GM19397 (cell line): ENCODE data around the gene MAPK12.
"Not testable (repeated sequence)": the region's sequence is repeated elsewhere in the genome, so short reads cannot be mapped to it uniquely, and the experiment has no call there.

Source experiments
- ATAC-seq: cut with Tn5 transposase; IDR thresholded peaks from one replicate; pipeline ENCODE4 v1.9.1; 2021; ENCODE audit warnings: mild to moderate bottlenecking, moderate library complexity; ENCODE audit not compliant: unreplicated experiment

MAPK12 gene

DNA sequence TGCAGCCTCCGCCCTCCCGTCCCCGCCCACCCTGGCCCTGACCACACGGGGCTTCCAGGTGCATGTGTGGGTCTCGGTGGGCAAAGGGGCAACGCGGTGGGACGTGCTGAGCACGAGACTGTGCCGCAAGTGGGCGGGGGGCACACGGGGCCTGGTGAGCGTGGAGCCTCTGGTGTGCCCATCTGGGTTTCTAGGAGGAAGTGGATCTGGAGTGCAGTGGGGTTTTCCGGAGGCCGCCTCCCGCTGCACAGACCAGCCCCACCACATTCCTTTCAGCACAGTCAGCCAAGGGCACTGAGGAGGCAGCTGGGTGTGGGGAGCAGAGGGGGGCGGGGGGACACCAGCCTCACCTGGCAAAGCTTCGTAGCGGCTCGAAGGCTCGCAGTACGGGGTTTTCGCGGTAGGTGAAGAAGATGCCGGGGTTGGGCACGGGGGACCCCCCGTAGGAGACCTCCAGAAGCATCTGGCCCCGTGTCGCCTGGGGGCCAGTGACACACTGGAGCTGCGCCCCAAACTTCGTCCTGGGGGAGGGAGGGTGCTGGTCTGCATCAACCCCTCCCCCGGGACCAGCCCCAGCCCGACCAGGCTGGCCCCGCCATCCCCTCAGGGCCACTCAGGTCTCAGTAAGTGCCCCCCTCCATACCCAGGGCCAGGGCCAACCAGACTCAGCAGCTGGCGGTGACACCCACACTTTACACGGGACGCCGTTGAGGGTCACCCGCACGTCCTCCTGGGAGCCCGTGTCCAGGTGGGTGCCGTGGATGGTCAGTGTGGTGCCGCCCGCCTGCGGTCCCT is 21.1 kb upstream of the MAPK12 start:
- ATAC-seq, result no peak

GRCh38 chr22:50281957-50282356 is 20.5 kb upstream of the MAPK12 start:
- ATAC-seq, result no peak

- no peak for ATAC-seq
Observed at GRCh38 chr22:50281384-50281760, 19.9 kb upstream of the MAPK12 start.

DNA sequence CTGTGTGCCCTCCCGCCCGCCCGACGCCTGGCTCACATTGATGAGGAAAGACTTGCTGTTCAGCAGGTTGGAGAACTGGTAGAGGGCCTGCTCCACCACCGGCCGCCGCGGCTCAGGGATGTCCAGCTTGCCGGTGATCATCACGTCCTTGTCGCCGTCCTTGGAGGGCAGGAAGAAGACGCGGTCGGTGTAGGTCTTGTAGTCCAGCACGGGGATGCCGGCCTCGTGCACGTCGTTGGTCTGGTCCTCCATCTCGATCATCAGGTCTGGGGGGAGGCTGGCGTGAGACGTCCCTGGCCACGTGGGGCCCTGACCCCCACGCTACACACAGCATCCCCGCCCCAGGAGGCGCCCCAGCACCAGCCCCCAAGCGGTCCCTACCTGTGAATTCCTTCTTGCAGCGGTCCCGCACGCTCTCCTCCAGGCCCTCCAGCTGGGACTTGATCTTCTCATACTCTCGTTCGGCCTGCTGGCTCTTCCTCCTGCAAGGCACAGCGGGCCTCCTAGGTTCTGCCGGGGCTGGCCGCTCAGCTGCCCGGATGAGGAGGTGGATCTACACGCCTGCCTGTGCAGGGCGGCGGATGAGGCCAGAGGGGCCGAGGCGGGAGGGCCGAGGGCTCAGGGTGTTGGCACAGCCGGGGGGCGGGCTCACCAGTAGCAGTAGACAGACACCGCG is 19.4 kb upstream of the MAPK12 start:
- no peak for ATAC-seq

- ATAC-seq, result no peak
Observed at GRCh38 chr22:50280022-50280707, 18.7 kb upstream of the MAPK12 start.

- ATAC-seq, result no peak
Observed at GRCh38 chr22:50278956-50279619, 17.6 kb upstream of the MAPK12 start.

GRCh38 chr22:50278461-50278860 is 17.0 kb upstream of the MAPK12 start:
- ATAC-seq, result no peak

DNA sequence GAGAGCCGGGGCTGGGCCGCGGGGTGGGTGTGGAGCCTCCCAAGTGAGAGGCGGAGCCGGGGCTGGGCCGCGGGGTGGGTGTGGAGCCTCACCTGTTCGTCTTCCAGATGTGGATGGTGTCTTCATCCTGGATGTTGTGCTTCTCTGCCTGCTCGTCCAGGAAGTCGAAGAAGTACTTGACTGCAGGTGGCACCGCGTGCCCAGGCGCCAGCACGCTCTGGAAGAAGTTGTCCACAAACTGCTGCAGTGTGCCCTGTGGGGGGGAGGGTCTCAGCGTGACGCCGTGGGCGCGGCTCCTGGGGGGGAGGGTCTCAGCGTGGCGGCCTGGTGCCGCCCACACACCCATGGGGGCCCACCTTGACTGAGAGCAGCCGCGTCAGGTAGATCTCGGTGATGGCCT is 16.3 kb upstream of the MAPK12 start:
- ATAC-seq, result no peak

DNA sequence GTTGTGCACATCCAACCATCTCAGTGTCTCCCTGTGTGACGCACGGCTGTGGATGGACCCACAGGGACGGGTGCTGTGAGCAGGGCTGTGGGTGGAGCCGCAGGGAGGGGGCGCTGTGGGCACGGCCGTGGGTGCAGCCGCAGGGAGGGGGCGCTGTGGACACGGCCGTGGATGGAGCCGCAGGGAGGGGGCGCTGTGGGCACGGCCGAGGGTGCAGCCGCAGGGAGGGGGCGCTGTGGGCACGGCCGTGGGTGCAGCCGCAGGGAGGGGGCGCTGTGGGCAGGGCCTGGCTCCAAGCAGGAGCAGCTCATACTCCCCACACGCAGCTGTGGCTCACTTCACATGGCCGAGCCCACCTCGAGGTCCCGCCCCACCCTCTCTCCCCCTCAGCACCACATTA is 14.7 kb upstream of the MAPK12 start:
- peak; percentile 41 for ATAC-seq

- ATAC-seq, result no peak
Observed at GRCh38 chr22:50275181-50276055, 13.9 kb upstream of the MAPK12 start.

DNA sequence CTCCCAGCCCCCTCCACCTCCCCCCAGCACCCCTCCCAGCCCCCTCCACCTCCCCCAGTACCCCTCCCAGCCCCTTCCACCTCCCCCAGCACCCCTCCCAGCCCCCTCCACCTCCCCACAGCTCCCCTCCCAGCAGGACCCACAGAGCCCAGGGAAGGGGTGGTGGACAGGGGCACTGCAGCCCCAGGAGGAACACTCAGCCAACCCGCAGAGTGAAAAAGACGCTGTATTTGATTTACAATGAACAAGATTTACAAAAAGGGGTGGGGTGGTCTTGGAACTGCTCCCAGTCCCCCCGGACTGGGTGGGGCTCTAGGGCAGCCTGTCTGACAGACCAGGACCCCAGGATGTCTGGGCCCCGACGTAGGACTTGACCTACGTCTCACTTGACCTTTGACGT is 13.3 kb upstream of the MAPK12 start:
- ATAC-seq, result no peak

GRCh38 chr22:50274311-50274710 is 12.8 kb upstream of the MAPK12 start:
- ATAC-seq, result no peak

DNA sequence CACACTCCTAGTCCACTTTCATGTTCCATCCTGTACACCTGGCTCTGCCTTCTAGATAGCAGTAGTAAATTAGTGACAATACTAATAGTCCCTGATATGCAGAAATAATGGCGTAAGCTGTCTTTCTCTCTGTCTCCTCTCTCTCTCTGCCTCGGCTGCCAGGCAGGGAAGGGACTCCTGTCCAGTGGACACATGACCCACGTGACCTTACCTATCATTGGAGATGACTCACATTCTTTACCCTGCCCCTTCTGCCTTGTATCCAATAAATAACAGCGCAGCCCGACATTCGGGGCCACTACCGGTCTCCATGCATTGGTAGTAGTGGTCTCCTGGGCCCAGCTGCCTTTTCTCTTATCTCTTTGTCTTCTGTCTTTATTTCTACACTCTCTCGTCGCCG is 12.3 kb upstream of the MAPK12 start:
- ATAC-seq, result not testable (repeated sequence)

DNA sequence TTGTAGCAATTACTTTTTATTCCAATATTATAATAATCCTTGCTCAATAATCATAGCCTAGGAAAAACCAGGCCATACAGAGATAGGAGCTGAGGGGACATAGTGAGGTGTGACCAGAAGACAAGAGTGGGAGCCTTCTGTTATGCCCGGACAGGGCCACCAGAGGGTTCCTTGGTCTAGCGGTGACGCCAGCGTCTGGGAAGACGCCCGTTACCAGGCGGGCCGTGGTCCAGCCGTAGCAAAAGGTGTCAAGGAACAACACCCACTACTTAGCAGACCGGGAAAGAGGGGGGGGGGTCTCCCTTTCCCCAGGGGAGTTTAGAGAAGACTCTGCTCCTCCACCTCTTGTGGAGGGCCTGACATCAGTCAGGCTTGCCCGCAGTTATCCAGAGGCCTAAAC is 11.9 kb upstream of the MAPK12 start:
- ATAC-seq, result not testable (repeated sequence)

- ATAC-seq, result no peak
Observed at GRCh38 chr22:50272044-50272802, 10.7 kb upstream of the MAPK12 start.

DNA sequence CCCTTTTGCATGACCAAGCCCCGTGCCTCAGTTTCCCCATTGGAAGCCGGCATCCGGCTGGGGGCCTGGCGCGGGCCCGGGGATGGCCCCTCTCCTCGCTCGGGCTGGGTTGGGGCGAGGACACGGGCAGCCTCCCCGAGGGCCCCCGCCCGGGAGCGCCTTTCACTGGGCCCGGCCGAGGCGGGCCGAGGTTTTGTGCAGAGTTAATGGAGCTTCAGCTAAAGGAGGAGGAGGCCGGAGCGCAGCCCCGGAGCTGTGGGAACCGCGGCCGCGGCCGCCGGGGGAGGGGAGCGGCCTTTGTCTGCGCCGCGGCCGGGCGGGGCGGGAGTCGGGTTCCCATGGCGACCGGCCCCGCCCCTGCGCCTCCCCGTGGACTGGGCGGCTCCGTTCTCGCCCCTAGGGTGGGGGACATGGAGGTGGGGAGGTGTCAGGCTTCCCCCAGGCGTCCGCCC is 10.1 kb upstream of the MAPK12 start:
- no peak for ATAC-seq

GRCh38 chr22:50270666-50271394 is 9.3 kb upstream of the MAPK12 start:
- ATAC-seq, result no peak

DNA sequence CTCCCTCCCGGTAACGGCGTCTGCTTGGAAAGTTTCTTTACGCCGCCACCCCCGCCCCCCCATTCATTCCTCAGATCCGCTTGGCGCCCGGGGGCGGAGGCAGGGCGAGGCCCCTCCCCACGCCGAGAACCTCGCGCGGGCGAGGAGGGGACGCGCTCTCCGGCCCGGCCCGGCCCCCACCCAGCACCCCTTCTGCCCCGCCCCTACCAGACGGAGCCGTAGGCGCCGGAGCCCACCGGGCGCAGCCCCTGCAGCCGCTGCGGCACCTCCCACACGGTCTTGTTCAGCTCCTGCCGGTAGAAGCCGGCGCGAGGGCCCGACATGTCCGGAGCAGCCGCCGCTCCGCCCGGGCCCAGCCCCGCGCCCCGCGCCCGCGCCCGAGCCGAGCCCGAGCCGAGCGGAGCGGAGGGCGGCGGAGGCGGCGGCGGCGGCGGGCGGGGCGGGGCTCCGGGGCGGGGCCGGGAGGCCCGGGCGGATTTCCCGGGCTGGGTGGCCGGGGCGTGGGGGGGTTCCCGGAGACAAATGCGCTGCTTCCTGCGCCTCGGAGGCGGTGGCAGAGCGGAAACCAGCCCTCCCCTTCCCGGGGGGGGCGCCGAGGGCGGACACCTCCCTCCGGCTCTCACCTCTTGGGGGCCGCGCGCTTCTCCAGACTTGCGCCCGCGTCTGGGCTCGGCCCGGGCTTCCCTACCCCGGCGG is 8.6 kb upstream of the MAPK12 start, which contains the start of gene MAPK11:
MAPK11 (minus strand) TSS at position 411 of the 696 bp plus-strand sequence; CDS start at position 323, 88 bp downstream.
- no peak for ATAC-seq
